ENCODE data around the gene CAMK1D.

CAMK1D gene

DNA sequence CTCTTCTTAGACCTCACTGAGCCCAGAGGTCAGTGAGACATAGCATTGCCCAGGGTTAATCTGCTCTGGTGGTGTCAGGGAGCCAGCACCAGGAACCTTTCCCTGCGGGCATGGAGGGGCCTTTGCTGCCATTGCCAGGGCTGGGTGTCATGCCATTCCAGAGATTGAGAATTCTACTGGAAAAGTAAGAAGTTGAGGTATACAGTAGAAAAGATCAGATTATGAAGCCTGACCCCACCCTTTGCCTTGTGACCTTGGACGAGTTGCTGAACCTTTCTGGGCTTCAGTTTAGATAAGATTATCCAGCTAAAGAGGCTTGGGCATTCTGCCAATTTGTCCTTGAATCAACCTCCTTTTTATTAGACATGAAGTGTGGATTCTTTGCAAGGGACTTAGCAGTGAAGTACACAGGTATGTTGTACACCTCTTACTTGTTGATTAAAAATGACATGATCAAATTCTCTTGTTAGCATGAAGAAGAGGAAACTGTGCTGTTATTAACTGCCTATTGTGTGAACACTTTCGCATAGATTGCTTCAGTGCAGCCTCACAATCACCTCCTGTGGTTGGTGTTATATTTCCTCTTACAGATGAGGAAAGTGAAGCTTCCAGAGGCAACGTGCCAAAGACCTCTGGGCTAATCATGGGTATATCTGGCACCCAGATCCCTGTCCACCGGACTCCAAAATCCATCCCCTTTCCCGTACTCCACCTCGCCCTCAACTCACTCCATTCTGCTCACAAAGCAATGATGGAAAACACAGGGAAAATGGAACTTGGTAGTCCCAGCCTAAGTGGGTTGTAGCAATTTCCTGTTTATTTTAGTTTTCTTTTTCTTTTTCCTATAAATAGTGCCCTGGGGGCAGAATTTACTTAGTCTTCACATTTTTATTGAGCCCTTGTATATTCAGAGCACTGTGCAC, 151.3 kb downstream of the CAMK1D start:
- in situ Hi-C loops (cut with HindIII; ENCODE audit: low sequenced_read_pairs): no loop called here
- peak; percentile 16 for DNase-seq (ENCODE audit: low read depth)
- no peak for TF ChIP-seq CTCF (IDR thresholded peaks at IDR 0.05; ENCODE audit: low read depth, low read length, missing control alignments)
- H3K4me3 ChIP-seq (ENCODE audit: low read depth, low read length): no peak overlapping the region

DNA sequence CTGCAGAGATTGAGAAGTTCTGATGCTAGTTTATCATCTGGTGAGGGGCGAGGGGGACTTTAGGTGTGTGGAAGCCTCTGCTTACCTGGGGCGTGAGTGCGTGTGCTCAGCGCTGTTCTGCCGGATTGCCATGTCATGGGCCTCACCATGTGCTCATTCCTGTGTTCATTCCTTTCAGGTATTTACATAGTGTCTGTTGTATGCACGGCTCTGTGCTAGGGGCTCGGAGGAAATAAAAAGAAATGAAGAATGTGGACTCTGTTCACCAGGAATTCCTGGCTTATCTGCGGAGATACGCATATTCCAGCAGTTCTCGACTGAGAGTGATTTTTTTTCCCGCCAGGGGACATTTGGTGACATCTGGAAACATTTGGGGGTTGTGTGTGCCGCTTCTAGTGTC, 152.0 kb downstream of the CAMK1D start:
- H3K4me3 ChIP-seq (ENCODE audit: low read depth, low read length): no peak overlapping the region
- in situ Hi-C loops (cut with HindIII; ENCODE audit: low sequenced_read_pairs): no loop called here
- no peak for DNase-seq (ENCODE audit: low read depth)
- TF ChIP-seq CTCF (IDR thresholded peaks at IDR 0.05; ENCODE audit: low read depth, low read length, missing control alignments): no peak

DNA sequence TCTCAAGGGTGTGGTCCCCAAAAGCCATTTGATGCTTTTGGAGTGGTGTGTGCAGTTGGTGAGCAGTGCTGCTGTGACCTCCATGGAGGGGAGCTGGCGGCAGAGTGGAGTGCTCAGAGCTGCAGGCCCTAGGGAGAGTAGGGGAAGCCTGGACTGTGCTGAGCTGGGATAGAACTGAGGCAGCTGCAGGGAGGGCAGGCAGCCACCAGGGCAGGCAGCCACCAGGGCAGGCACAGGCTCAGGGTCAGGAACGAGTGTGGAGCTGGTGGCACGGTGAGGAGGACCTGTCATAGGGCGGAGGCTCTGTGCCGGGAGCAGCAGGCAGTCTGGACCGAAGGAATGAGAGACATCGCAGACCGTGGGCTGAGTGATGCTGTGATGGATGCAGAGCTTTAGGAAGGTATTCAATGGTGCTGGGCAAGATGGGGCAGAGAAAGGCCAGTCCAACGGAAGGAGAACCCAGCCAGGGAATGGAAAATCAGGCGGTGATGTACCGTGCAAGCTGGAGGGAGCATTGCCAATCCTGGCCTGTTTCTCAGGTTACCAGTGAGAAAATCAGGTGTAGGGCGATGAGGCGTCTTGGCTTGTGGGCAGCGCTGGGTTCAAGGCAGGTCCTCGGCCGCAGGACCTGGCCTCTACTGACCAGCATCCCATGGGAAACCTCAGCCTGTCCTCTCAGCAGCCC, 152.6 kb downstream of the CAMK1D start:
- in situ Hi-C loops (cut with HindIII; ENCODE audit: low sequenced_read_pairs): no loop called here
- no peak overlapping the region for H3K4me3 ChIP-seq (ENCODE audit: low read depth, low read length)
- no peak for DNase-seq (ENCODE audit: low read depth)
- no peak for TF ChIP-seq CTCF (IDR thresholded peaks at IDR 0.05; ENCODE audit: low read depth, low read length, missing control alignments)

DNA sequence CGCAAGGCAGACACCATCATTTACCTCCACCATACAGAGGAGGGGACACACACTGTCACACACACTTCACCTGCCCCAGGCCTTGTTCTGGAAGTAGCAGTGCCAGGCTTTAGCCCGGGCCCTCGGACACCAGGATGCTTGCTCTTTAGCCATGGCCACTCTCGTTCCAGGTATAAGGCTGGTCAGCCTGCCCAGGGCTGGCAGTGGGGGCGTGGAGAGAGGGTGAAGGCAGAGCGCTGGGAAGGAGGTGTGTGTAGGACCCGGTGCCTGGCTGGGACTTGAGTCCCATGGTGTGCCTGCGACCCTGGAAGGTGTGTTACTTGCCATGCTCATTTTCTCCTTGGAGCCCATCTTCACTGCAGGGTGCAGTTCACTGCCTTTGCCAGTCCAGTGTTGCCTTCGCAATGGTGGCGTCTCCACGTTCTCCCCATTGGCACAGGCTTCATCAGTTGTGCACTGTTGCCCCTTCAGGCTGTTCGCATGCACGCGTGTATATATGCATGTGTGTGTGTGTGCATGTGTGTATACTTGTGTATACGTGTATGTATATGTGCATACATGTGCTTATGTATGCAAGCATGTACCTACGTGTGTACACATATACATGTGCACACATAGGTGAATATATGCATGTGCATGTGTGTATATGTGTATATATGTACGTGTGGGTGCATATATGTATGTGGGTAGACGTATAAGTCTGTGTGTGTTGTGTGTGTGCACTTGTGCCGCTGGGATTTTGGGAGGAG, 153.4 kb downstream of the CAMK1D start:
- DNase-seq (ENCODE audit: low read depth): no peak
- no peak overlapping the region for H3K4me3 ChIP-seq (ENCODE audit: low read depth, low read length)
- no peak for TF ChIP-seq CTCF (IDR thresholded peaks at IDR 0.05; ENCODE audit: low read depth, low read length, missing control alignments)
- in situ Hi-C loops (cut with HindIII; ENCODE audit: low sequenced_read_pairs): no loop called here

GRCh38 chr10:12503311-12503710, 154.0 kb downstream of the CAMK1D start:
- TF ChIP-seq CTCF (IDR thresholded peaks at IDR 0.05; ENCODE audit: low read depth, low read length, missing control alignments): no peak
- H3K4me3 ChIP-seq (ENCODE audit: low read depth, low read length): no peak overlapping the region
- DNase-seq (ENCODE audit: low read depth): no peak
- in situ Hi-C loops (cut with HindIII; ENCODE audit: low sequenced_read_pairs): no loop called here

GRCh38 chr10:12504176-12504575, 154.8 kb downstream of the CAMK1D start:
- H3K4me3 ChIP-seq (ENCODE audit: low read depth, low read length): no peak overlapping the region
- in situ Hi-C loops (cut with HindIII; ENCODE audit: low sequenced_read_pairs): no loop called here
- no peak for DNase-seq (ENCODE audit: low read depth)
- no peak for TF ChIP-seq CTCF (IDR thresholded peaks at IDR 0.05; ENCODE audit: low read depth, low read length, missing control alignments)

Measured in astrocyte of the cerebellum (primary cell).